WTC11 (cell line): ENCODE results near the gene EPHB6. TPM values are rescaled to one million over a fixed set of nuclear protein-coding genes. Genes with fewer than 3 reads are reported as not detected.

Source experiments
- ATAC-seq: fragments of 200-7000 bp; cut with Tn5 transposase; 2 replicates; pipeline ENCODE4 v1.10.0; 2021; ENCODE audit warnings: mild to moderate bottlenecking, moderate library complexity
- CTCF ChIA-PET: fragments of 300-600 bp; sonication (Branson Sonifier 250); formaldehyde crosslinking; loops from one replicate; lab custom pipeline; 2021; ENCODE audit warnings: antibody characterized with exemption; lab: Charles Lee
- POLR2A ChIA-PET: fragments of 350-600 bp; sonication (Branson Sonifier 250); formaldehyde crosslinking; loops from one replicate; lab custom pipeline; 2021; ENCODE audit warnings: antibody characterized with exemption; lab: Charles Lee
- DNase-seq: peaks from one replicate; pipeline ENCODE4 v3.0.0; 2021; ENCODE audit warnings: low spot score
- H3K27ac Mint-ChIP-seq: 2 replicates; pipeline ENCODE4 v1.8.0; 2021; ENCODE audit warnings: mixed read lengths
- H3K27me3 Mint-ChIP-seq: 2 replicates; pipeline ENCODE4 v1.8.0; 2021; ENCODE audit warnings: low read depth, mild to moderate bottlenecking, moderate library complexity, mixed read lengths
- H3K36me3 Mint-ChIP-seq: 2 replicates; pipeline ENCODE4 v1.8.0; 2021; ENCODE audit warnings: mixed read lengths
- H3K4me1 Mint-ChIP-seq: 2 replicates; pipeline ENCODE4 v1.8.0; 2022; ENCODE audit warnings: mixed read lengths
- H3K4me3 Mint-ChIP-seq: 2 replicates; pipeline ENCODE4 v1.8.0; 2021; ENCODE audit warnings: mild to moderate bottlenecking, moderate library complexity, mixed read lengths
- H3K9me3 Mint-ChIP-seq: 2 replicates; pipeline ENCODE4 v1.8.0; 2021; ENCODE audit warnings: mixed read lengths
- CBFB ChIP-seq: sonication (generic); formaldehyde crosslinking; IDR thresholded peaks from 2 replicates; pipeline ENCODE4 v1.8.1; 2022; ENCODE audit warnings: mild to moderate bottlenecking, low read depth, missing genetic modification reagents
- CREM ChIP-seq: sonication (generic); formaldehyde crosslinking; IDR thresholded peaks from 2 replicates; pipeline ENCODE4 v1.8.1; 2022; ENCODE audit warnings: mild to moderate bottlenecking, missing genetic modification reagents, moderate library complexity
- GABPB1 ChIP-seq: sonication (generic); formaldehyde crosslinking; IDR thresholded peaks from 2 replicates; pipeline ENCODE4 v1.8.1; 2023; ENCODE audit warnings: mild to moderate bottlenecking, missing genetic modification reagents
- HMGA2 ChIP-seq: fragments of 250-450 bp; sonication (Bioruptor Pico); IDR thresholded peaks from 2 replicates; pipeline ENCODE4 v1.4.0; 2021; ENCODE audit warnings: mild to moderate bottlenecking, moderate library complexity
- MXD4 ChIP-seq: fragments of 250-450 bp; sonication (Bioruptor Pico); IDR thresholded peaks from 2 replicates; pipeline ENCODE4 v1.8.0; 2021; ENCODE audit warnings: mild to moderate bottlenecking, moderate library complexity, borderline replicate concordance
- MYBL2 ChIP-seq: sonication (generic); formaldehyde crosslinking; IDR thresholded peaks from 2 replicates; pipeline ENCODE4 v1.8.1; 2023; ENCODE audit warnings: mild to moderate bottlenecking, moderate library complexity, missing genetic modification reagents
- NFE2L1 ChIP-seq: sonication (generic); formaldehyde crosslinking; IDR thresholded peaks from 2 replicates; pipeline ENCODE4 v1.8.1; 2023; ENCODE audit warnings: missing genetic modification reagents
- NFYB ChIP-seq: sonication (generic); formaldehyde crosslinking; conservative IDR thresholded peaks from 2 replicates; pipeline ENCODE4 v1.8.0; 2022; ENCODE audit warnings: low read depth, missing genetic modification reagents
- NR1H2 ChIP-seq: sonication (generic); formaldehyde crosslinking; IDR thresholded peaks from 2 replicates; pipeline ENCODE4 v1.9.0; 2021; ENCODE audit warnings: mild to moderate bottlenecking, moderate library complexity, missing genetic modification reagents
- NR3C1 ChIP-seq: sonication (generic); formaldehyde crosslinking; conservative IDR thresholded peaks from 2 replicates; pipeline ENCODE4 v1.8.1; 2023; ENCODE audit warnings: low read depth, mild to moderate bottlenecking, missing genetic modification reagents
- OVOL2 ChIP-seq: fragments of 250-450 bp; sonication (Bioruptor Pico); IDR thresholded peaks from 2 replicates; pipeline ENCODE4 v1.9.0; 2021; ENCODE audit warnings: mild to moderate bottlenecking, borderline replicate concordance
- PRRX2 ChIP-seq: fragments of 250-450 bp; sonication (Bioruptor Pico); IDR thresholded peaks from 2 replicates; pipeline ENCODE4 v1.8.0; 2021; ENCODE audit warnings: mild to moderate bottlenecking
- RORB ChIP-seq: fragments of 250-450 bp; sonication (Bioruptor Pico); IDR thresholded peaks from 2 replicates; pipeline ENCODE4 v1.9.0; 2021; ENCODE audit warnings: mild to moderate bottlenecking
- SMAD4 ChIP-seq: sonication (generic); formaldehyde crosslinking; IDR thresholded peaks from 2 replicates; pipeline ENCODE4 v1.8.0; 2022; ENCODE audit warnings: mild to moderate bottlenecking, missing genetic modification reagents
- ZNF219 ChIP-seq: sonication (generic); formaldehyde crosslinking; IDR thresholded peaks from 2 replicates; pipeline ENCODE4 v1.8.0; 2023; ENCODE audit warnings: missing genetic modification reagents, mild to moderate bottlenecking, borderline replicate concordance
- ZNF416 ChIP-seq: fragments of 250-450 bp; sonication (Bioruptor Pico); IDR thresholded peaks from 2 replicates; pipeline ENCODE4 v1.9.0; 2021; ENCODE audit warnings: mild to moderate bottlenecking, inconsistent platforms
- total RNA-seq: library from RNA; stranded (reverse); gene quantifications from 3 replicates; pipeline ENCODE4 v1.2.3, GENCODE V29; 2021
- TF ChIP-seq, protein P1 (sequence below): sonication (generic); formaldehyde crosslinking; IDR thresholded peaks from 2 replicates; pipeline ENCODE4 v1.8.1; 2023; ENCODE audit warnings: mild to moderate bottlenecking, missing genetic modification reagents, moderate library complexity
- TF ChIP-seq, protein P2 (sequence below): sonication (generic); formaldehyde crosslinking; IDR thresholded peaks from 2 replicates; pipeline ENCODE4 v1.8.1; 2022; ENCODE audit warnings: missing genetic modification reagents, borderline replicate concordance
- TF ChIP-seq, protein P3 (sequence below): sonication (generic); formaldehyde crosslinking; IDR thresholded peaks from 2 replicates; pipeline ENCODE4 v1.8.1; 2022; ENCODE audit warnings: mild to moderate bottlenecking, moderate library complexity, missing genetic modification reagents
- TF ChIP-seq, protein P4 (sequence below): fragments of 200-600 bp; IDR thresholded peaks from 2 replicates; pipeline ENCODE4 v1.8.0; 2022; ENCODE audit warnings: antibody characterized with exemption
- TF ChIP-seq, protein P5 (sequence below): sonication (generic); formaldehyde crosslinking; IDR thresholded peaks from 2 replicates; pipeline ENCODE4 v1.8.0; 2023; ENCODE audit warnings: mild to moderate bottlenecking, missing genetic modification reagents
- TF ChIP-seq, protein P6 (sequence below): sonication (generic); formaldehyde crosslinking; IDR thresholded peaks from 2 replicates; pipeline ENCODE4 v1.8.1; 2023; ENCODE audit warnings: mild to moderate bottlenecking, missing genetic modification reagents
- TF ChIP-seq, protein P7 (sequence below): sonication (generic); formaldehyde crosslinking; IDR thresholded peaks from 2 replicates; pipeline ENCODE4 v1.8.1; 2023; ENCODE audit warnings: mild to moderate bottlenecking, missing genetic modification reagents, moderate library complexity

EPHB6 gene
- total RNA-seq, 1 experiment from 2014 or later: 15.1 TPM

DNA sequence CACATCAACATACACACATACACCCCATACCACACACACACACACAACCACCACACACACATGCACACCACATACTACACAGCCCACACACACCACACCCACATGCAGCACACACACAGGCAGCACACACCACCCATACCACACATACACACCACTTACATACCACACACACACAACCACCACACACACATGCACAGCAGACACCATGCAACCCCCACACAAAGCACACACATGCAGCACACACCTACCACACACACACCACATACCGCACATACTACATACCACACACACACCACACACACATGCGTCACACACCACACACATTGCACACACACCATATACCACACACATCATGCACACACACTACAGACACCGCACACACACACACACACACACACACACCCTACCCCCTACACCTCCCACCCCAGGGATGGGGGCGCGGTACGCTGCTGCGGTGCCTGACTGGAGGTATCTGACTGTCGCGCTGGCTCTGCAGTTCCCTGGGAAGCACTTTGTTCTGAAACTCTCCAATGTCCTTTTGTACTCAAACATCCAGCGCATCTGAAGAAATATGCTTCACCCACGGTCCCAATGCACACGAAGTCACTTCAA is 36.1 kb downstream of the EPHB6 start (continued):
- TF ChIP-seq, protein P1, sequence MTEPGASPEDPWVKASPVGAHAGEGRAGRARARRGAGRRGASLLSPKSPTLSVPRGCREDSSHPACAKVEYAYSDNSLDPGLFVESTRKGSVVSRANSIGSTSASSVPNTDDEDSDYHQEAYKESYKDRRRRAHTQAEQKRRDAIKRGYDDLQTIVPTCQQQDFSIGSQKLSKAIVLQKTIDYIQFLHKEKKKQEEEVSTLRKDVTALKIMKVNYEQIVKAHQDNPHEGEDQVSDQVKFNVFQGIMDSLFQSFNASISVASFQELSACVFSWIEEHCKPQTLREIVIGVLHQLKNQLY (CRISPR knock-in tag): no peak
- TF ChIP-seq, protein P2, sequence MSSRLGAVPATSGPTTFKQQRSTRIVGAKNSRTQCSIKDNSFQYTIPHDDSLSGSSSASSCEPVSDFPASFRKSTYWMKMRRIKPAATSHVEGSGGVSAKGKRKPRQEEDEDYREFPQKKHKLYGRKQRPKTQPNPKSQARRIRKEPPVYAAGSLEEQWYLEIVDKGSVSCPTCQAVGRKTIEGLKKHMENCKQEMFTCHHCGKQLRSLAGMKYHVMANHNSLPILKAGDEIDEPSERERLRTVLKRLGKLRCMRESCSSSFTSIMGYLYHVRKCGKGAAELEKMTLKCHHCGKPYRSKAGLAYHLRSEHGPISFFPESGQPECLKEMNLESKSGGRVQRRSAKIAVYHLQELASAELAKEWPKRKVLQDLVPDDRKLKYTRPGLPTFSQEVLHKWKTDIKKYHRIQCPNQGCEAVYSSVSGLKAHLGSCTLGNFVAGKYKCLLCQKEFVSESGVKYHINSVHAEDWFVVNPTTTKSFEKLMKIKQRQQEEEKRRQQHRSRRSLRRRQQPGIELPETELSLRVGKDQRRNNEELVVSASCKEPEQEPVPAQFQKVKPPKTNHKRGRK (CRISPR knock-in tag): no peak
- no peak for TF ChIP-seq CBFB (CRISPR knock-in tag)
- TF ChIP-seq ZNF219 (CRISPR knock-in tag): no peak
- TF ChIP-seq, protein P3, sequence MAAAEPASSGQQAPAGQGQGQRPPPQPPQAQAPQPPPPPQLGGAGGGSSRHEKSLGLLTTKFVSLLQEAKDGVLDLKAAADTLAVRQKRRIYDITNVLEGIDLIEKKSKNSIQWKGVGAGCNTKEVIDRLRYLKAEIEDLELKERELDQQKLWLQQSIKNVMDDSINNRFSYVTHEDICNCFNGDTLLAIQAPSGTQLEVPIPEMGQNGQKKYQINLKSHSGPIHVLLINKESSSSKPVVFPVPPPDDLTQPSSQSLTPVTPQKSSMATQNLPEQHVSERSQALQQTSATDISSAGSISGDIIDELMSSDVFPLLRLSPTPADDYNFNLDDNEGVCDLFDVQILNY (CRISPR knock-in tag): no peak
- TF ChIP-seq HMGA2 (CRISPR knock-in tag): no peak
- no peak for TF ChIP-seq NFYB (CRISPR knock-in tag)
- TF ChIP-seq NR3C1 (CRISPR knock-in tag): no peak
- TF ChIP-seq, all 79 proteins: peak for 0

DNA sequence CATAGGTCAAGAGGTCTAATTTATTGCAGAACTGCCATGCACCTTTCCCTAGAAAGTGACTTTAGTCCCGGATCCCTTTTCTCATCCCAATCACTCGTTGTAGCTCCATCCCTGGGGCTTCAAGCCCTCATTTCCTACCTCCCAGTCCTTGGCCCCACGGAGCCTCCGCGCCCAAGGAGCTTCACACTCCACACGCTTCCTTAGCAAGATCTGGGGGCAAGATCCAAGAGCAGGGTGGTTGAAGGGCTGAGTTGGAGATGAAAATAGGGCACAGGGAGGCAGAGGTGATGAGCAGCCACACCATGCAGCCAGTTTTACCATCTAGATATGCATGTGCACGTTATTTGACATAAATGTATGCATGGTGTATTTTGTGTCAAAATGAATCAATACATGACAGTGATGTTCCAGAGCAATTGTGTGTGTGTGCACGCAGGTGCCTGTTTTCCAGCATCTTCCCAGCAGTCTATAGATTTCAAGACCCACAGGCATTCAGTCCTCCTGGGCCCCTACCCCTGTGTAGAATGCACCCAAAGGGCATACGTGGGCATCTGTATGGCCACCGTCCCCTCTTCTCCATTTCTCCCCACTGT is 36.7 kb downstream of the EPHB6 start:
- TF ChIP-seq CREM (CRISPR knock-in tag) (no peak), GABPB1 (CRISPR knock-in tag) (no peak), ZNF416 (no peak), CBFB (CRISPR knock-in tag) (no peak), NR1H2 (CRISPR knock-in tag) (no peak), OVOL2 (CRISPR knock-in tag) (no peak), ZNF219 (CRISPR knock-in tag) (no peak), RORB (CRISPR knock-in tag) (no peak), NFE2L1 (no peak), MYBL2 (CRISPR knock-in tag) (no peak), SMAD4 (CRISPR knock-in tag) (no peak), PRRX2 (CRISPR knock-in tag) (no peak), MXD4 (no peak)
- TF ChIP-seq, protein P4, sequence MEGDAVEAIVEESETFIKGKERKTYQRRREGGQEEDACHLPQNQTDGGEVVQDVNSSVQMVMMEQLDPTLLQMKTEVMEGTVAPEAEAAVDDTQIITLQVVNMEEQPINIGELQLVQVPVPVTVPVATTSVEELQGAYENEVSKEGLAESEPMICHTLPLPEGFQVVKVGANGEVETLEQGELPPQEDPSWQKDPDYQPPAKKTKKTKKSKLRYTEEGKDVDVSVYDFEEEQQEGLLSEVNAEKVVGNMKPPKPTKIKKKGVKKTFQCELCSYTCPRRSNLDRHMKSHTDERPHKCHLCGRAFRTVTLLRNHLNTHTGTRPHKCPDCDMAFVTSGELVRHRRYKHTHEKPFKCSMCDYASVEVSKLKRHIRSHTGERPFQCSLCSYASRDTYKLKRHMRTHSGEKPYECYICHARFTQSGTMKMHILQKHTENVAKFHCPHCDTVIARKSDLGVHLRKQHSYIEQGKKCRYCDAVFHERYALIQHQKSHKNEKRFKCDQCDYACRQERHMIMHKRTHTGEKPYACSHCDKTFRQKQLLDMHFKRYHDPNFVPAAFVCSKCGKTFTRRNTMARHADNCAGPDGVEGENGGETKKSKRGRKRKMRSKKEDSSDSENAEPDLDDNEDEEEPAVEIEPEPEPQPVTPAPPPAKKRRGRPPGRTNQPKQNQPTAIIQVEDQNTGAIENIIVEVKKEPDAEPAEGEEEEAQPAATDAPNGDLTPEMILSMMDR: no peak
- TF ChIP-seq, protein P1 (CRISPR knock-in tag): no peak
- TF ChIP-seq, protein P5, sequence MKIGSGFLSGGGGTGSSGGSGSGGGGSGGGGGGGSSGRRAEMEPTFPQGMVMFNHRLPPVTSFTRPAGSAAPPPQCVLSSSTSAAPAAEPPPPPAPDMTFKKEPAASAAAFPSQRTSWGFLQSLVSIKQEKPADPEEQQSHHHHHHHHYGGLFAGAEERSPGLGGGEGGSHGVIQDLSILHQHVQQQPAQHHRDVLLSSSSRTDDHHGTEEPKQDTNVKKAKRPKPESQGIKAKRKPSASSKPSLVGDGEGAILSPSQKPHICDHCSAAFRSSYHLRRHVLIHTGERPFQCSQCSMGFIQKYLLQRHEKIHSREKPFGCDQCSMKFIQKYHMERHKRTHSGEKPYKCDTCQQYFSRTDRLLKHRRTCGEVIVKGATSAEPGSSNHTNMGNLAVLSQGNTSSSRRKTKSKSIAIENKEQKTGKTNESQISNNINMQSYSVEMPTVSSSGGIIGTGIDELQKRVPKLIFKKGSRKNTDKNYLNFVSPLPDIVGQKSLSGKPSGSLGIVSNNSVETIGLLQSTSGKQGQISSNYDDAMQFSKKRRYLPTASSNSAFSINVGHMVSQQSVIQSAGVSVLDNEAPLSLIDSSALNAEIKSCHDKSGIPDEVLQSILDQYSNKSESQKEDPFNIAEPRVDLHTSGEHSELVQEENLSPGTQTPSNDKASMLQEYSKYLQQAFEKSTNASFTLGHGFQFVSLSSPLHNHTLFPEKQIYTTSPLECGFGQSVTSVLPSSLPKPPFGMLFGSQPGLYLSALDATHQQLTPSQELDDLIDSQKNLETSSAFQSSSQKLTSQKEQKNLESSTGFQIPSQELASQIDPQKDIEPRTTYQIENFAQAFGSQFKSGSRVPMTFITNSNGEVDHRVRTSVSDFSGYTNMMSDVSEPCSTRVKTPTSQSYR (CRISPR knock-in tag): no peak
- TF ChIP-seq, protein P6, sequence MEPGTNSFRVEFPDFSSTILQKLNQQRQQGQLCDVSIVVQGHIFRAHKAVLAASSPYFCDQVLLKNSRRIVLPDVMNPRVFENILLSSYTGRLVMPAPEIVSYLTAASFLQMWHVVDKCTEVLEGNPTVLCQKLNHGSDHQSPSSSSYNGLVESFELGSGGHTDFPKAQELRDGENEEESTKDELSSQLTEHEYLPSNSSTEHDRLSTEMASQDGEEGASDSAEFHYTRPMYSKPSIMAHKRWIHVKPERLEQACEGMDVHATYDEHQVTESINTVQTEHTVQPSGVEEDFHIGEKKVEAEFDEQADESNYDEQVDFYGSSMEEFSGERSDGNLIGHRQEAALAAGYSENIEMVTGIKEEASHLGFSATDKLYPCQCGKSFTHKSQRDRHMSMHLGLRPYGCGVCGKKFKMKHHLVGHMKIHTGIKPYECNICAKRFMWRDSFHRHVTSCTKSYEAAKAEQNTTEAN (CRISPR knock-in tag): no peak
- TF ChIP-seq, protein P7, sequence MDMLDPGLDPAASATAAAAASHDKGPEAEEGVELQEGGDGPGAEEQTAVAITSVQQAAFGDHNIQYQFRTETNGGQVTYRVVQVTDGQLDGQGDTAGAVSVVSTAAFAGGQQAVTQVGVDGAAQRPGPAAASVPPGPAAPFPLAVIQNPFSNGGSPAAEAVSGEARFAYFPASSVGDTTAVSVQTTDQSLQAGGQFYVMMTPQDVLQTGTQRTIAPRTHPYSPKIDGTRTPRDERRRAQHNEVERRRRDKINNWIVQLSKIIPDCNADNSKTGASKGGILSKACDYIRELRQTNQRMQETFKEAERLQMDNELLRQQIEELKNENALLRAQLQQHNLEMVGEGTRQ (CRISPR knock-in tag): no peak
- TF ChIP-seq, all 79 proteins: peak for 0
- Mint-ChIP-seq H3K4me3 (no peak overlapping the region), H3K27me3 (no peaks in the 10 kb centered on the region; the same call in 1 of the 2 replicates), H3K9me3 (peaks cover 7% of the 10 kb centered on the region), H3K4me1 (no peaks in the 10 kb centered on the region), H3K36me3 (no peaks in the 10 kb centered on the region), H3K27ac (no peak overlapping the region)
- ATAC-seq (no peak), DNase-seq (no peak)
- POLR2A ChIA-PET: no interaction called here
- CTCF ChIA-PET: interaction anchor here (1.3 kb wide), 1 partner anchor 10 kb away, joined by 6 read pairs; no protein-coding TSS in a partner anchor
